Peyer's patch (tissue), 4 donors: ENCODE results near the gene MUC13. TPM values are rescaled to one million over a fixed set of nuclear protein-coding genes. Genes with fewer than 3 reads are reported as not detected.

ENCODE experiments used
- DNase-seq, 3 donors: peaks; one replicate each; pipeline ENCODE4 v3.0.0-alpha.2; 2017 to 2019
- H3K27ac ChIP-seq, 4 donors: fragments of 200-600 bp; sonication (generic); one replicate each; pipeline ENCODE4 v1.5.1; 2016 to 2019
- H3K27me3 ChIP-seq, 2 donors: fragments of 200-600 bp; sonication (generic); one replicate each; pipeline ENCODE4 v1.5.1; 2019
- H3K36me3 ChIP-seq, 3 donors: fragments of 200-600 bp; sonication (generic); one replicate each; pipeline ENCODE4 v1.5.1; 2016 to 2019
- H3K4me1 ChIP-seq, 4 donors: fragments of 200-600 bp; sonication (generic); one replicate each; pipeline ENCODE4 v1.5.1; 2016 to 2019
- H3K4me3 ChIP-seq, 4 donors: fragments of 200-600 bp; sonication (generic); 1 replicate in 3 of 4; 2 replicates in 1 of 4; pipeline ENCODE4 v1.5.1; 2016 to 2019; ENCODE audit warnings: mild to moderate bottlenecking in 1 of 4
- H3K9me3 ChIP-seq, 4 donors: fragments of 200-600 bp; sonication (generic); one replicate each; pipeline ENCODE4 v1.5.1; 2016 to 2019; ENCODE audit warnings: mild to moderate bottlenecking in 1 of 4
- CTCF ChIP-seq, 6 experiments: fragments of 450-650 bp in 4 of 6; fragments of 200-600 bp in 2 of 6; sonication (generic) in 1 of 6; IDR thresholded peaks; one replicate each; pipeline ENCODE4 v1.5.1; 2017 to 2019; ENCODE audit warnings: antibody characterized with exemption in 6 of 6, mild to moderate bottlenecking in 3 of 6, moderate library complexity in 1 of 6
- POLR2A ChIP-seq, 2 donors: fragments of 450-650 bp; IDR thresholded peaks; one replicate each; pipeline ENCODE4 v1.5.1; 2017; ENCODE audit warnings: antibody characterized with exemption in 2 of 2, mild to moderate bottlenecking in 2 of 2, moderate library complexity in 2 of 2
- total RNA-seq, 4 donors: library from RNA; depleted of rRNA; stranded (reverse); fragments of >200 nt; gene quantifications; one replicate each; pipeline ENCODE4 v1.1.0, GENCODE V29; 2016

Gene MUC13
- total RNA-seq, 4 donors from 2014 or later: 14.0 to 612 (median 512) TPM

GRCh38 chr3:124887932-124888298, 46.6 kb downstream of the MUC13 start:
- TF ChIP-seq CTCF (IDR thresholded peaks at IDR 0.05) (no peak), POLR2A (IDR thresholded peaks at IDR 0.05) (no peak)
- peaks cover 0 to 12% (median 0%) of the 10 kb centered on the region in 4 donors for H3K4me1 ChIP-seq
- no peaks in the 10 kb centered on the region for H3K36me3 ChIP-seq
- H3K27ac ChIP-seq: peak overlapping the region in 1 of 4 donors; percentile 55
- H3K9me3 ChIP-seq: no peaks in the 10 kb centered on the region
- no peaks in the 10 kb centered on the region for H3K27me3 ChIP-seq
- DNase-seq: no peak
- H3K4me3 ChIP-seq: peak overlapping the region; percentile 58 to 89 (median 66)

GRCh38 chr3:124887177-124887931, 47.2 kb downstream of the MUC13 start, which contains the start of gene ITGB5:
Gene ITGB5 (minus strand): TSS chr3:124887365. CDS start chr3:124887000, 365 bp downstream.
- TF ChIP-seq CTCF (IDR thresholded peaks at IDR 0.05): peak in 1 of 6 experiments; percentile 12
- peak; percentile 68 to 73 for TF ChIP-seq POLR2A (IDR thresholded peaks at IDR 0.05)
- peak in 2 of 3 donors; percentile 81 to 89 for DNase-seq
- peaks cover 0 to 12% (median 0%) of the 10 kb centered on the region in 4 donors for H3K4me1 ChIP-seq
- H3K4me3 ChIP-seq: peak within 1 kb of the TSS; percentile 58 to 89 (median 66)
- no peaks in the 10 kb centered on the region for H3K9me3 ChIP-seq
- no peaks in the 10 kb centered on the region for H3K36me3 ChIP-seq
- H3K27me3 ChIP-seq: no peaks in the 10 kb centered on the region
- H3K27ac ChIP-seq: peak within 1 kb of the TSS; percentile 64 to 96 (median 78)

GRCh38 chr3:124886168-124887056, 48.1 kb downstream of the MUC13 start:
- Histone ChIP-seq H3K27ac (peak overlapping the region; percentile 64 to 96 (median 78)), H3K9me3 (no peaks in the 10 kb centered on the region), H3K36me3 (no peaks in the 10 kb centered on the region), H3K4me1 (peaks cover 0 to 12% (median 0%) of the 10 kb centered on the region in 4 donors), H3K27me3 (no peaks in the 10 kb centered on the region), H3K4me3 (peak overlapping the region; percentile 58 to 89 (median 66))
- TF ChIP-seq CTCF (IDR thresholded peaks at IDR 0.05) (peak in 1 of 6 experiments; percentile 7), POLR2A (IDR thresholded peaks at IDR 0.05) (peak; percentile 27)
- DNase-seq: peak in 2 of 3 donors; percentile 65 to 80

- Histone ChIP-seq H3K36me3 (no peaks in the 10 kb centered on the region), H3K9me3 (no peaks in the 10 kb centered on the region), H3K4me3 (peak overlapping the region; percentile 58 to 89 (median 66)), H3K27ac (peak overlapping the region; percentile 64 to 96 (median 78)), H3K27me3 (no peaks in the 10 kb centered on the region), H3K4me1 (peaks cover 0 to 12% (median 0%) of the 10 kb centered on the region in 4 donors)
- DNase-seq: no peak
- TF ChIP-seq POLR2A (IDR thresholded peaks at IDR 0.05) (no peak), CTCF (IDR thresholded peaks at IDR 0.05) (no peak)
Observed at GRCh38 chr3:124885466-124886167, 48.9 kb downstream of the MUC13 start.

- Histone ChIP-seq H3K4me1 (peaks cover 0 to 12% (median under 1%) of the 10 kb centered on the region in 4 donors), H3K27ac (no peak overlapping the region), H3K4me3 (no peak overlapping the region), H3K9me3 (no peaks in the 10 kb centered on the region), H3K36me3 (no peaks in the 10 kb centered on the region), H3K27me3 (no peaks in the 10 kb centered on the region)
- TF ChIP-seq POLR2A (IDR thresholded peaks at IDR 0.05): no peak
- TF ChIP-seq CTCF (IDR thresholded peaks at IDR 0.05): no peak
- DNase-seq: no peak
Observed at GRCh38 chr3:124884474-124885101, 50.0 kb downstream of the MUC13 start.
